Measurements from ENCODE around the gene POC1A.

POC1A gene

DNA sequence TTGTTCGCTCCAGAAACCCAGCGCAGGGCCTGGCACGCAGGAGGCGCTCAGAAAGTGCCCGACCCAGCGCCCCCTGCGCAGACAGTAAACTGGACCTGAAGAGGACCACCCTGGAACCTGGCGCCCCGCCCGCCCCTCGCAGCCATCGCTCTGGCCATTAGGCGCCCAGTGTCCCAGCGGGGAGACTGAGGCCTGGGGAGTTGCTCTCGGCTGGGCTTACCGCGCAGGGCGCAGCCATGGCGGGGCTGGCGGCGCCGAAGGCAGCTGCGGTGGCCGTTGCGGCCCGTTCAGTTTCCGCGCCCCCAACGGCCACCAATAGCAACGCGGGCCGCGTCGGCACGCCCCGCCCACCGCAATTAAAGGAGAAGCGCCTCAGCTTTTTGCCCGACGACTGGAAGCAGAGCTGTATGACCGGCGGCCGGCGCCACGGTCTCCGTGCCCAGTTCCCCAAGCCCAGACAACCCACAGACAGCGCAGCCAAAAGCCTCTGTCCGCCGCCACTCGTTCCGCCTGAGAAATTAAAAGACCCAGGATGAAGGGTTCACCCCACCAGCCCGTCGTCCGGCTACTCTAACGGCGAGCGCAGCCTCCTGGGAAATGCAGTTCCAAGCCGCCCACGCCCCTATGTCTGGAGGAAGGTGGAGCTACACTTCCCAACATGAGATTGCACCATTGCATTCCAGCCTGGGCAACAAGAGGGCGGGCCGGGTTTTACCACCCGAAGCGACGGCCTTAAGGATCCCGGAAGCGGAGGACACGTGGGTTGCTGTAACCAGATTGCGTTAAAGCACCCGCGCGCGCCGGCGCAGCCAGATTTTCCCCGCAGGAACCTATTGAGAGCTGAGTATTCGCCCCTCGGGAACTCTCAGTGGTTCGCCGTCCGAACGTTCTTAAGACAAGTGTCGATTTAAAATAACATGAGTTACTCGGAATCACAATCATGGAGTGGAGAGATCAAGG lies at the start of gene POC1A:
Gene POC1A (minus strand): TSS at position 289 of the 960 bp plus-strand sequence. CDS start 51 bp downstream, at position 238.
- FAIRE-seq = peak; percentile 97

GRCh38 chr3:52203701-52204100 lies 49.5 kb upstream of the POC1A start:
- no peak for FAIRE-seq

DNA sequence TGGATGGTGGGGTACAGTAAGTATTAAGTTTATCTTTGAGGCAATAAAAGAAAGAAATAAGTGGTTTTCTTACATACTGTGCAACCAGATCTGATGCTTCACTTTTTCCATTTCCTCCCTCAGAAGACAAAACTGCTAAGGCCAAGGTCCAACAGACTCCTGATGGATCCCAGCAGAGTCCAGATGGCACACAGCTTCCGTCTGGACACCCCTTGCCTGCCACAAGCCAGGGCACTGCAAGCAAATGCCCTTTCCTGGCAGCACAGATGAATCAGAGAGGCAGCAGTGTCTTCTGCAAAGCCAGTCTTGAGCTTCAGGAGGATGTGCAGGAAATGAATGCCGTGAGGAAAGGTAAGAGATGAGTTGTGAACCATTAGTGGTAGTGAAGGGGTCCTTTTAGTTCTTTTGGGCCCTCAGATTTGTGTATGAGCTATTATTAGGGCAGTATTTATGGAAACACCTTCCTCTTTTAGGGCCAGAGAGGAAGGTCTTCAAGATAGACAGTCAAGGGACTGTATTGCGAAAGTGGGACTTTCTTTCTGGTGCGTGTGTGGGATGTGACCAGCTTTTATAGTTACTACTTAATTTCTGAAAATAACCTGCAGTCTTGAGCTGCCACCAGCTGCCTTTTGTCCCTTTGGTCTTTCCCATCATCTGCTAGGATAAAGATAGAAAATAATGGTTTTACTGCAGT lies 48.3 kb upstream of the POC1A start:
- no peak for FAIRE-seq

GRCh38 chr3:52200981-52201679 lies 46.9 kb upstream of the POC1A start:
- peak; percentile 6 for FAIRE-seq

DNA sequence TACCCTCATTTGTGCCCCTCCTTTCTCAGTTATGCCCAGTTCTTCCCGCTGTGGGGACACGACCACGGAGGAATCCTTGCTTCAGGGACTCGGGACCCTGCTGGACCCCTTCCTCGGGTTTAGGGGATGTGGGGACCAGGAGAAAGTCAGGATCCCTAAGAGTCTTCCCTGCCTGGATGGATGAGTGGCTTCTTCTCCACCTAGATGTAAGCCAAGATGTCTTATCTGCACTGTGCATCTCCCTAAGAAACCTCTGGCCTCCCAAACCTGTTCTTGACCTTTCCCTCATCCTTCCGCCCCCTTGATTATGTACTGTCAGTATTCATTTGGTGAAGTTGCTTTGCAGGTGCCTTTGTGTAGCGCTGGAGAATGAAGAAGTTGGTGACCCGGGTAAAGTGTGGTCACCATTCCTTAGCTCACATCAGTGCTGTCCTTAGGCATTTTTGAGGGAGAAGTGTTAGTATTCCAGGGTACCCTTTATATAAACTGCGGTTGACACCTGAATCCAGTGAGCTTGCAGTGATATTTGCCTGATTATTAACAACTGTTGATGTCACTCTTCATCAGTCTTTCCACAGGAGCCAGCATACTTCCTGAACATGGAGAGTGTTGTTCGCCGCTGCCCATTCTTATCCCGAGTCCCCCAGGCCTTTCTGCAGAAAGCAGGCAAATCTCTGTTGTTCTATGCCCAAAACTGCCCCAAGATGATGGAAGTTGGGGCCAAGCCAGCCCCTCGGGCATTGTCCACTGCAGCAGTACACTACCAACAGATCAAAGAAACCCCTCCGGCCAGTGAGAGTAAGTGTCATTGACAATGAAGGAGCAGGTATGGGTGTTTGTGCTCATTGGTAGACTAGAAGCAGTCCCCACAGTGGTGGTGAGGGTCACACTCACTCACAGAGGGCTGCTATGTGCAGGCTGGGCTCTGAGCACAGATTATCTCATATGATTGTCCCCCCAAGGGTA lies 44.7 kb upstream of the POC1A start:
- no peak for FAIRE-seq

GRCh38 chr3:52197842-52198625 lies 43.8 kb upstream of the POC1A start, which contains the start of gene ALAS1:
Gene ALAS1 (plus strand): TSS chr3:52198160. CDS start chr3:52199242, 1,082 bp downstream.
- FAIRE-seq = peak; percentile 6

DNA sequence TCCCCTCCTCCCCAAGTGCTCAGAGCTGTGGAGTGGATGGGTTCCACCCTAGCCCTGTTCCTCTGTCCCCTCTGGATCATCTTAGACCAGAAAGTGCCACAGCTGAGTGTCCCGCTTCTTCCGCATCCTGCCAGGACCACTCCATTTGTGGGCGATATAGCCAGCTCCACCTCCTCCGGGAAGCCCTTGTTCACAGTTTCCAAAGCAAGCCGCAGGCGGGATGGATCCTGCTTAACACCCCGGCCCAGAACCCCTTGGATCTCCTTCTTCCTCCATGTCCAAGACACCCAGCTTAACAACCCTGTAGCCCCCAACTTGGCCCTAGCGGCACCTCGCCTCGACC lies 43.2 kb upstream of the POC1A start:
- FAIRE-seq = no peak

GRCh38 chr3:52196977-52197376 lies 42.8 kb upstream of the POC1A start:
- FAIRE-seq = no peak

- FAIRE-seq = no peak
Observed at GRCh38 chr3:52195823-52196331, 41.7 kb upstream of the POC1A start.

GRCh38 chr3:52195291-52195597 lies 41.0 kb upstream of the POC1A start:
- no peak for FAIRE-seq

DNA sequence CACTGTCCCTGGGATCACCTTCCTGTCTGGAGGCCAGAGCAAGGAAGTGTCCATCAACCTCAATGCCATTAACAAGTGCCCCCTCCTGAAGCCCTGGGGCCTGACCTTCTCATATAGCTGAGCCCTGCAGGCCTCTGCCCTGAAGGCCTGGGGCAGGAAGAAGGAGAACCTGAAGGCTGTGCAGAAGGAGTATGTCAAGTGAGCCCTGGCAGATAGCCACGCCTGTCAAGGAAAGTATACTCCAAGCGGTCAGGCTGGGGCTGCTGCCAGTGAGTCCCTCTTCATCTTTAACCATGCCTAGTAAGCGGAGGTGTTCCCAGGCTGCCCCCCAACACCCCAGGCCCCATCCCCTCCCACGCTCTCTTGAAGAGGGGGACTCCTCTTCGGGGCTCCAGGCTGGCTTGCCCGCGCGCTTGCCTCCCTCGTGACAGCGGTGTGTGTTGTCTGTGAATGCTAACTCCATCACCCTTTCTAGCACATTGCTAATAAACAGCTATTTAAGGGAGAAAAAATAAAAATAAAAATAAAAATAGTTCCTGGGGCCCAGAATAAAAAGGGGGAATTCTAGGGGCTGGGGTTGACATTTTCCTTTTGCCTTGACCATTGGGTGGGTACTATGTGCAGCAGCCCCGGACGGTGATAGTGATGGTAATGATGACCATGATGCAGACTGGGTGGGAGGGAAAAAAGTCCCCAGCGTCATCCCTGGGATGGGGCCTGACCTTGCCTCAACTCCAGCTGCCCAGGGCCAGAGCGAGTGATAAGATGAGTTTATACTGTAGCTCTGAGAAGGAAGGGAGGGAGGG lies 40.5 kb upstream of the POC1A start:
- FAIRE-seq = no peak

DNA sequence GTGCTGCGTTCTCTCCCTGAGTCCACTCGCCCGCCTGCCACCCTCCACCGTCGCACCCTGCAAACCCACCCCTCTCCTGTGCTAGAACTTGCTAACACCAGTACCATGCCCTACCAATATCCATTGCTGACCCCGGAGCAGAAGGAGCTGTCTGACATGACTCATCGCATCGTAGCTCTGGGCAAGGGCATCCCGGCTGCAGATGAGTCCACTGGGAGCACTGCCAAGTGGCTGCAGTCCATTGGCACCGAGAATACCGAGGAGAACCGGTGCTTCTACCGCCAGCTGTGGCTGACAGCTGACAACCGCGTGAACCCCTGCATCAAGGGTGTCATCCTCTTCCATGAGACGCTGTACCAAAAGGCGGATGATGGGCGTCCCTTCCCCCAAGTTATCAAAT lies 38.8 kb upstream of the POC1A start:
- FAIRE-seq = no peak

- FAIRE-seq = no peak
Observed at GRCh38 chr3:52191663-52192062, 37.4 kb upstream of the POC1A start.

DNA sequence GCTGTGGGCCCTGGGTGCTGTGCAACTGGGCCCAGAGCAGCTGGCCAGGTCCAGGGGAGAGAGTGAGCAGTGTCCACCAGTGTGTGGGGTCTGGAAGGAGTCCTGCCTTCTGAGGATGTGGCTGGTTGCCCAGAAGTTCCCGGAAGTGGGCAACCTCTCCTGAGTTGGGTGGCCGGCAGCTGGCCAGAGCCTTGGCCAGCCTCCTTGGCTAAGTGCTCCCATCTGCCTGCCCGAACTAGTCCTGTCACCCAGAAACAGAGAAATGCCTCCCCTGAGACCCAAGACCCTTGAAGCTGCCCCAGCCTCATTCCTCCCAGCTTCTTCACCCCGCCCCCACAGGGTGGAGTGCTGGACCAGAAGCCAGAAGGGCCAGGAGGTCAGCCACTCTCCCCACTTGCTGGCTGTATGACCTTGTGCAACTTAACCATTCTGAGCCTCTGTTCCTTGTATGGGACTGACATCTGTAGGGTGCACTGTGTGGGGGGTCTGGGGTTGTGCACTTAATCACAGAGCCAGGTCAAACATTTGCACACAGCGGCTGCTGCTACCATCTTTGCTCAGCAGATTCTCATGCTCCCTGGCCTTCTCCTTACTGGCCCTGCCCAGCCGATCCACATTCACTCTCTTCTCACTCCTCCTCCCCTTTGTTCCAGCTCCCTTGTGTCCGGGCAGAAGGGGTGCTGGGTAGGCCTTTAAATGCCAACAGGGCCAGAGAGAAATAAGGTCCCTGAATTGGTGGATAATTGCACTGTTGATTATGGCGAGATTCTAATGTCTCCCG lies 36.3 kb upstream of the POC1A start:
- FAIRE-seq = no peak

GRCh38 chr3:52188556-52188955 lies 34.3 kb upstream of the POC1A start:
- FAIRE-seq = no peak

GRCh38 chr3:52186729-52187128 lies 32.5 kb upstream of the POC1A start:
- no peak for FAIRE-seq

DNA sequence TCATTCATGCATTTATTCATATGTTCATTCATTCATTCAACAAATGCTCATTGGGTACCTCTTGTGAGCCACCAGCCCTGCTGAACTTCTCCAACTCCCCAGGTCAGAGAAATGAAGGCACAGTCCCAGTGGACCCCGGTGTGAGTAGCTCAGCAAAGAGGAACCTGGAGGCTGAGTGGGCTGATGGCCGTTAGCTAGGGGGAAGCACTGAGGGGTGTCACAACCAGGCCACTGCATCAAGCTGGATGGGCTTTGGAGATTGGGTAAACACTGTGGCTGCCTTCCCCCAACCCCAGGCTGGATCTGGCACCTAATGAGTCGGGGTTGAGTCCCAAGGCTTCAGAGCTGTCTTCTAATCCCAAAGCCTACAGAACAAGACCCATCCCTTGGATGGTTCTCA lies 31.6 kb upstream of the POC1A start:
- no peak for FAIRE-seq

DNA sequence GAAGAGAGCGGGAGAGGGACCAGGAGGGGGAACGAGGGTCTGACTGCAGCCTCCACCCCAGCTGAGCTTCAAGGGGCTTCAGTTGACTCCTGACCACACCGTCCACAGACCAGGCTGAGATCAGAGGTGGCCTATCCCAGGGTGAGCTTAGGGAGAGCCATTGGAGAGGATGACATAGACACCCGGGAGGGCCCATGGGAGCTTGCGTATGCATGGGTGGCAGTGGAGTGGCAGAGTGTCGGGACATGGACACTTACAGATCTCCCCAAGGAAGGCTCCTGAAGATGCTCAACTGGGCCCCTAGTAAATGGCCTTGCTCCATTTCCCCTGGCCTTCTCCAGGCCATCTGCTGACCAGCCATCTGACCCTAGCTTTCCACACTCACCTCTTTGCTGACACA lies 31.1 kb upstream of the POC1A start:
- FAIRE-seq = no peak

- no peak for FAIRE-seq
Observed at GRCh38 chr3:52184690-52185089, 30.5 kb upstream of the POC1A start.

Data from G401.6 (cell line).